ENCODE measurements around the gene PTPRR.

Gene PTPRR

GRCh38 chr12:70695361-70696023, 225.0 kb downstream of the PTPRR start:
- no peak for DNase-seq (ENCODE audit: low read depth)
- H3K4me3 ChIP-seq (ENCODE audit: control insufficient read depth, low read depth, low read length): no peak overlapping the region
- no peak for TF ChIP-seq CTCF (IDR thresholded peaks at IDR 0.05; ENCODE audit: control insufficient read depth, insufficient read depth, low read depth, low read length, missing control alignments)

GRCh38 chr12:70692681-70693288, 227.8 kb downstream of the PTPRR start:
- peak; percentile 73 for TF ChIP-seq CTCF (IDR thresholded peaks at IDR 0.05; ENCODE audit: control insufficient read depth, insufficient read depth, low read depth, low read length, missing control alignments)
- peak; percentile 21 for DNase-seq (ENCODE audit: low read depth)
- H3K4me3 ChIP-seq (ENCODE audit: control insufficient read depth, low read depth, low read length): no peak overlapping the region

GRCh38 chr12:70691018-70691672, 229.4 kb downstream of the PTPRR start:
- no peak for TF ChIP-seq CTCF (IDR thresholded peaks at IDR 0.05; ENCODE audit: control insufficient read depth, insufficient read depth, low read depth, low read length, missing control alignments)
- H3K4me3 ChIP-seq (ENCODE audit: control insufficient read depth, low read depth, low read length): no peak overlapping the region
- peak; percentile 14 for DNase-seq (ENCODE audit: low read depth)

- no peak for TF ChIP-seq CTCF (IDR thresholded peaks at IDR 0.05; ENCODE audit: control insufficient read depth, insufficient read depth, low read depth, low read length, missing control alignments)
- DNase-seq (ENCODE audit: low read depth): no peak
- no peak overlapping the region for H3K4me3 ChIP-seq (ENCODE audit: control insufficient read depth, low read depth, low read length)
Measured at GRCh38 chr12:70686907-70687306, 233.6 kb downstream of the PTPRR start.

- DNase-seq (ENCODE audit: low read depth): no peak
- no peak for TF ChIP-seq CTCF (IDR thresholded peaks at IDR 0.05; ENCODE audit: control insufficient read depth, insufficient read depth, low read depth, low read length, missing control alignments)
Measured at GRCh38 chr12:70686299-70686698, 234.2 kb downstream of the PTPRR start.

GRCh38 chr12:70683976-70684375, 236.6 kb downstream of the PTPRR start:
- no peak for DNase-seq (ENCODE audit: low read depth)
- H3K4me3 ChIP-seq (ENCODE audit: control insufficient read depth, low read depth, low read length): no peak overlapping the region
- no peak for TF ChIP-seq CTCF (IDR thresholded peaks at IDR 0.05; ENCODE audit: control insufficient read depth, insufficient read depth, low read depth, low read length, missing control alignments)

More at GRCh38 chr12:70686299-70686698, 234.2 kb downstream of the PTPRR start:
- no peak overlapping the region for H3K4me3 ChIP-seq (ENCODE audit: control insufficient read depth, low read depth, low read length)

All from AG09309 (cell line).